ENCODE measurements around the gene ULBP2.
"Not testable (repeated sequence)": the region's sequence is repeated elsewhere in the genome, so short reads cannot be mapped to it uniquely, and the experiment has no call there.

ULBP2 gene

DNA sequence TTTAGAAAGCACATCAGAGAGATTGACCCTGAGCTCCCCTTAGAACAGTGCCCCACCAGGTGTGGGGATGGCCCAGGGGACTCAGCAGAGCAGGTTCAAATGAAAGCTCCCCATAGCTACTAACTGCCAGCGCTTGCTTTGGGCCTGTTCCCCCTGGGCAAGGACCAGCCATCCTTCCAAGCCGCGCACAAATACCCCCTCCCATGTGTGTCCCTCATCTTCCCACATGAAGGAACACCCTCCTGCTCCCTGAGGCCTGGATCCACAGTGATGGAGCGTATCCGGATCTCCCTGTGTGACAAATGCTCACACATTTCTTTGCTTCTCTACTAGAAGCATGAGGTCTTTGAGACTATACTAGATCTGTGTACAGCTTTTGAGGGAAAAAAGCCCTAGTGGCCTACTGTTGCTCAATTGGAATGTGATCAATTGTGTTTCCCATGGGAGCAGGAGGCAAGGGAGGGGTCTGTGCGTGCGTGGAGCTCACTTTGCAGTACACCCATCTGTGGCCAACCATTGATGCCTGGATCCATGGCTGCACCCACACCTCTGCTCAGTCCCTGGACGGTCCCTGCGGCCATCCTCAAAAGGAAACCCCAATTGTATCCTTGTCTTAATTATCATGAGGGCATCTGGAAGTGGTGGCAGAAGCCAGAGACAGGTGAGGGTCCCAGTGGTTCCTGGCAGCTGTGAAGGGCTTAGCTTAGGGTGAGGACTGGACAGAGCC is 17.4 kb upstream of the ULBP2 start:
- TF ChIP-seq, protein P1, sequence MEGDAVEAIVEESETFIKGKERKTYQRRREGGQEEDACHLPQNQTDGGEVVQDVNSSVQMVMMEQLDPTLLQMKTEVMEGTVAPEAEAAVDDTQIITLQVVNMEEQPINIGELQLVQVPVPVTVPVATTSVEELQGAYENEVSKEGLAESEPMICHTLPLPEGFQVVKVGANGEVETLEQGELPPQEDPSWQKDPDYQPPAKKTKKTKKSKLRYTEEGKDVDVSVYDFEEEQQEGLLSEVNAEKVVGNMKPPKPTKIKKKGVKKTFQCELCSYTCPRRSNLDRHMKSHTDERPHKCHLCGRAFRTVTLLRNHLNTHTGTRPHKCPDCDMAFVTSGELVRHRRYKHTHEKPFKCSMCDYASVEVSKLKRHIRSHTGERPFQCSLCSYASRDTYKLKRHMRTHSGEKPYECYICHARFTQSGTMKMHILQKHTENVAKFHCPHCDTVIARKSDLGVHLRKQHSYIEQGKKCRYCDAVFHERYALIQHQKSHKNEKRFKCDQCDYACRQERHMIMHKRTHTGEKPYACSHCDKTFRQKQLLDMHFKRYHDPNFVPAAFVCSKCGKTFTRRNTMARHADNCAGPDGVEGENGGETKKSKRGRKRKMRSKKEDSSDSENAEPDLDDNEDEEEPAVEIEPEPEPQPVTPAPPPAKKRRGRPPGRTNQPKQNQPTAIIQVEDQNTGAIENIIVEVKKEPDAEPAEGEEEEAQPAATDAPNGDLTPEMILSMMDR (IDR thresholded peaks at IDR 0.05): no peak
- no peaks in the 10 kb centered on the region for H3K36me3 ChIP-seq
- H3K27me3 ChIP-seq: peaks cover 98% of the 10 kb centered on the region
- no peak overlapping the region for H3K27ac ChIP-seq
- H3K9me3 ChIP-seq: no peaks in the 10 kb centered on the region
- H3K4me3 ChIP-seq (ENCODE audit: low read depth in 1 of 2, low read length in 1 of 2): no peak overlapping the region
- H3K4me1 ChIP-seq (ENCODE audit: control insufficient read depth in 1 of 2, insufficient read depth in 1 of 2, low read depth in 1 of 2, low read length in 1 of 2): peaks cover 17 to 24% of the 10 kb centered on the region in 2 experiments

DNA sequence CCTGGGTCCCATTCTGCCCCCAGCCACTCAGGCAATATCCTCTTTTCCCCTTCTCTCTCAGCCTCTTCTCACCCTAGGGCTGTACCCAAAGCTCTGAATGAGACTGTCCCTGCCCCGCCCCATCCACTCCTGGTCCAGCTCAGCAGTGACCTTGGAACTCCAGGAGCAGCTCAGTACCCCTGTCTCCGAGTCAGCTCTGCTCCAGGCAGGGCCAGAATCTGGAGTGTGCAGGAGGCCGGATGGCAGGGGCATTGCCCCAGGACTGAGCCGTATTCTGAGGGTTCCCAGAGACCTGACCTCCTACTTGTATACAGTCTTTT is 16.9 kb upstream of the ULBP2 start:
- H3K36me3 ChIP-seq: no peaks in the 10 kb centered on the region
- H3K4me1 ChIP-seq (ENCODE audit: control insufficient read depth in 1 of 2, insufficient read depth in 1 of 2, low read depth in 1 of 2, low read length in 1 of 2): peaks cover 17 to 24% of the 10 kb centered on the region in 2 experiments
- no peak overlapping the region for H3K27ac ChIP-seq
- no peak overlapping the region for H3K4me3 ChIP-seq (ENCODE audit: low read depth in 1 of 2, low read length in 1 of 2)
- TF ChIP-seq, protein P1 (IDR thresholded peaks at IDR 0.05): no peak
- H3K27me3 ChIP-seq: peaks cover 100% of the 10 kb centered on the region
- no peaks in the 10 kb centered on the region for H3K9me3 ChIP-seq

DNA sequence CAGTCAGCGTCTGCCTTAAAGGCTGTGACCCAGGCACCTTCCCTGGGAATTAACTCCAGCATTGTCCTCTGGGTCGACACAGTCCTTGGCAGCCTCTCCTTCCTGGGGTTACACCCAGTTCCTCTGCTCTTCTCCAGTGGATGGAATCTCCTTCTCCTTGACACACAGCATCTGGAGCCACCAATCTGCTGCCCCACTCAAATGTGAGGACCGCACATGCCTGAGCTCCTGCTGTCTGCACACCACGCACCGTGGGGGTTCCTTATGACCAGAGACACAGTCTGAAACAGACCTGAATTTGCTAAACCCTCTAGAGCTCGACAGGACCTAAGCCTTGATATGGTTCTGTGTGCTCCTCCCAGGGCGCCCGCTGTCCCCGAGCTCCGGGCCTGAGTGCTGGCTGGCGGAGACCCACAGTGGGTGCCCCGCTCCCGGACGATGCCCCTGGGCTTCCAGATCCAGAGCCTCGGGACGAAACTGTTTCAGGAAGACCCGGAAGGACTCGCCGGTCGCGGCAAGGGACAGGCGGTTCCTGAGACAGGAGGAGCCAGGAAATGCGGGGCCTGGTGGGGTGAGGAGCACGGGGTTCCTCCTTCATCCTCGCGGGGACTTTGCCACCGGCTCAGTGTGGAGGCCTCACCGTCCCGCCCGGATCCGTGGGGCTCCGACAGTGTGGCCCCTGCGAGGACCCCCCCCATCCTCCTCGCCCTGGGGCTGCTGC is 16.4 kb upstream of the ULBP2 start:
- Histone ChIP-seq H3K4me3 (ENCODE audit: low read depth in 1 of 2, low read length in 1 of 2) (no peak overlapping the region), H3K27me3 (peaks cover 100% of the 10 kb centered on the region), H3K27ac (no peak overlapping the region), H3K36me3 (no peaks in the 10 kb centered on the region), H3K4me1 (ENCODE audit: control insufficient read depth in 1 of 2, insufficient read depth in 1 of 2, low read depth in 1 of 2, low read length in 1 of 2) (peaks cover 17 to 24% of the 10 kb centered on the region in 2 experiments), H3K9me3 (no peaks in the 10 kb centered on the region)
- TF ChIP-seq, protein P1 (IDR thresholded peaks at IDR 0.05): no peak

DNA sequence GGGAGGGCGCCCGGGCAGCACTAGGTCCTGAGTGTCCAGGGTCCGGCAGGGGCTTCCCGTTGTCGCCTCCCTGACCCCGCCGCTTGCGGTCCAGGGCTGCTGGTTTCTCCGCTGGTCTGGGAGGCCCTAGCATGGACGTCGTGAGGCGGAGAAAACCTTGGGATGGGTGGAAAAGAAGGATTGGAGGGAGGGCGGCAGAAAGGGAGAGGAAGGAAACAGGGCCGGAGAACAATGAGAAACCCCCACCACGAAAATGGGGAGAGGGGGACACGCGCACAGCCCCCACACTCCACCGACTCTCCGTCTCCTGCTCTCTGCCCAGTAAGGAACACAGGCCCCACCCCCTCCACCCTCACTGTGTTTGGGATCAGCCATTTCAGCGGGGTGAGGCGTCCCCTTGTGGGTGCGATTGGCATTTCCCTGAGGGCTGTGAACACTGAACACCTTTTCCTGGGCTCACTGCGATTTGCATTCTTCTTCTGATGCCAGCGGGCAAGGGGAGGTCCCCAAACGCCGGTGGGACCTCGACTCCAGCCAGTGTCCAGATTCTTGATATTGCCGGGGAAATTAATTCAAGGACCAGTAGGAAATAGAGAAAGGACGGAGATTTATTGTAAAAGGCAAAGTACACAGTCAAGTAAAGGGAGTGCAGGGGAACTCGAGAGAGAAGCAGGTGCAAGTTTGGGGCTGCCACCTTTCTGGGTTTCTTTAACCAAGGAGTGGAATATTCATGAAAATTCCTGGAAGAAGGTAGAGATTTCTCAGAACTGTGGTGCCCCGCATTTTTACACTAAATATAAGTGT is 15.6 kb upstream of the ULBP2 start:
- Histone ChIP-seq H3K36me3 (no peaks in the 10 kb centered on the region), H3K9me3 (no peaks in the 10 kb centered on the region), H3K4me3 (ENCODE audit: low read depth in 1 of 2, low read length in 1 of 2) (no peak overlapping the region), H3K27ac (no peak overlapping the region), H3K4me1 (ENCODE audit: control insufficient read depth in 1 of 2, insufficient read depth in 1 of 2, low read depth in 1 of 2, low read length in 1 of 2) (peaks cover 17 to 24% of the 10 kb centered on the region in 2 experiments), H3K27me3 (peaks cover 100% of the 10 kb centered on the region)
- TF ChIP-seq, protein P1 (IDR thresholded peaks at IDR 0.05): no peak

DNA sequence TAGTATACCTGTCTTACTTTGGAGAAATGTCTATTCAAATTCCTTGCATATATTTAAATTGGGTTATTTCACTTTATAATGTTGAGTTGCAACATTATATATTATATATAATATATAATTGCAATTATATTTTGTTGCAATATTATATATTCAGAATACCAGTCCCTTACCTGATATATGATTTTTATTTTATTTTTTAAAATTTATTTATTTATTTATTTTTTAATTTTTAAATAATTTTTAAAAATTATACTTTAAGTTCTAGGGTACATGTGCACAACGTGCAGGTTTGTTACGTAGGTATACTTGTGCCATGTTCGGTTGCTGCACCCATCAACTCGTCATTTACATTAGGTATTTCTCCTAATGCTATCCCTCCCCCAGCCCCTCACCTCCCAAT is 14.8 kb upstream of the ULBP2 start:
- H3K27me3 ChIP-seq: peaks cover 100% of the 10 kb centered on the region
- not testable (repeated sequence) for H3K27ac ChIP-seq, H3K36me3 ChIP-seq

More for the DNA sequence above, 14.8 kb upstream of the ULBP2 start:
- H3K4me3 ChIP-seq (ENCODE audit: low read depth in 1 of 2, low read length in 1 of 2); H3K9me3 ChIP-seq: not testable (repeated sequence)
- H3K4me1 ChIP-seq (ENCODE audit: control insufficient read depth in 1 of 2, insufficient read depth in 1 of 2, low read depth in 1 of 2, low read length in 1 of 2): peaks cover 17 to 24% of the 10 kb centered on the region in 2 experiments

Measured in neutrophil (primary cell).